IPS DF 4.7 (cell line): ENCODE measurements around the gene PAXX.

Experiments used
- DNase-seq: peaks from one replicate; pipeline ENCODE4 v3.0.0-alpha.2; 2013; ENCODE audit warnings: low spot score; ENCODE audit errors: extremely low read depth

Gene PAXX

DNA sequence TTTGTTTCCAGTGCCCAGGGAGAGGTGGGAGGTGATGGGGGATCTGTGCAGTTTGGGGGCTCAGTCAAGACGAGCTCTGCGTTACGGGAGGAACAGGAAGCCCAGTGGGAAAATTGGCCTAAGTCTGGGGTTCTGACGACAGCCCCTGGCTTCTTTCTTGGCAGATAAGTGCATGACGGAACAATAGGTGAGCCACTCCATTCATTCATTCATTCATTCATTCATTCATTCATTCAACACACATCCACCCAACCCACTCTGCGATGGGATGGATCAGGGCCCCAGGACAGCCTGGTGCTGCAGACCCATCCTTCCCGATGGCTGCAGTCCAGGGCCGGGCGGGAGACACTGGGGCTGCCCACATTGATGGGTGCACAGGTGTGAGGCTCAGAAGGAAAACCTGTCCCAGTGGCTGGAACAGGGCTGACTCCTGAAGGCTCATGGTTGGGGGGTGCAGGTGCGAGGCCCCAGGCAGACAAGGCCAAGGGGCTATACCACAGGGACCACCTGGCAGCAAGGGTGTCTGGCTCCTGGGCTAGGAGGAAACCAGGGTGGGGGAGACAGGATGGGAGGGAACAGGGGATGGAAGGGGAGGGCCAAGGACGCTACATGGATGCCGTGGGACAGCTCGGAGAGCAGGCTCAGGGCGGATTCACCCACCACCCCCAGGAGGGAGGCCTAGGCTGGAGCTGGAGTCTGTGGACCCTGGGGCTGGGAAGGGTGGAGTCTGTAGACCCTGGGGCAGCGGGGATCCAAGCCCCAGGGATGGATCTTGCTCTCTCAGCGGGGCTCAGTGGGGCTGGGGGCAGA lies 11.3 kb upstream of the PAXX start:
- DNase-seq, result no peak

DNA sequence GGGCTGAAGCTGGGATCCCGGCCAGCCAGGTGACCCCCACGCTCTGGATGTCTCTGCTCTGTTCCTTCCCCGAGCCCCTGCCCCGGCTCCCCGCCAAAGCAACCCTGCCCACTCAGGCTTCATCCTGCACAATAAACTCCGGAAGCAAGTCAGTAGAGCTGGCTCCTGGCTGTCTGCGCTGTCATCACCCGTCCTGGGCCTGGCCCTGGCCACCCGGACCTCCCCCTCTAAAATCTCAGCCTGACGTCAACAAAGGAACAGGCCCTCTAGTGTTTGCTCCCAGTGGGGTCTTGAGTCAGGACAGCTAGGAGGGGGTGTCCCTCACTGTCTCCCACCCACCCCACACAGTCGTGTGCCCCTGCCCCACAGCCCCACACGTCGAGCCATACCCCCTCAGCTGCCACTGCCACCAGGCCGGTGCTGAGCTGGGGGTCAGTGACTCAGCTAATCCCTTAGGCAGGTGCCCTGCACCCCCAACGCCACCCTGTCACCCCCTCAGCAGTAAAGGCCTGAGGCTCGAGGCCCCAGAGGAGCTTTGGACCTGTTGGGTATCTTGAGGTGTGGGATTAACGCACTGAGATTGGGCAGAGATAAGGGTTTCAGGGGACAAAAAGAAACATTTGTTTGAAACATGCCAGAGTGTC lies 10.5 kb upstream of the PAXX start:
- no peak for DNase-seq

- DNase-seq, result no peak
Observed at GRCh38 chr9:136982232-136983051, 9.8 kb upstream of the PAXX start, which contains the start of gene LCNL1. Gene LCNL1 (plus strand): TSS chr9:136982993. CDS start chr9:136983587, 594 bp downstream.

DNA sequence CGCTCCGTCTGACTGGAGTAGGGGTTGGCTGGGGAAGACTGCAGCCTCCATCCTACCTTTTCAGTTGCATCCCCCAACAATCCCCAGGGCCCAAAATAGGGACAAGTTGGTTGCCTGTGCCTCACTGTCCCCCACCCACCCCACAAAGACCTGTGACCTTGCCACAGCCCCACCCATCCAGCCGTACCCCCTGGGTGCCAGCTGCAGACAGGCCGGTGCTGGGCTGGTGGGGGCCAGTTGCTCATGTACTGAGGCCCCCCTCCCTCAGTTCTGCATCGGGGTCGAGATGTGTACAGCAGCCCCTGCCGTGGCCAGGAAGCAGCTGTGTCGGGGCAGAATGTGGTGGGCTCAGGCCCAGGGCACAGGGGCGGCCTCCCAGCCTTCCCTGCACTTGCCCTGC lies 9.1 kb upstream of the PAXX start:
- DNase-seq, result no peak

GRCh38 chr9:136983656-136984314 lies 8.4 kb upstream of the PAXX start:
- no peak for DNase-seq

GRCh38 chr9:136984464-136985026 lies 7.7 kb upstream of the PAXX start:
- DNase-seq, result no peak

GRCh38 chr9:136985027-136985602 lies 7.1 kb upstream of the PAXX start:
- DNase-seq, result no peak

GRCh38 chr9:136985853-136986252 lies 6.4 kb upstream of the PAXX start:
- DNase-seq, result no peak

- DNase-seq, result no peak
Observed at GRCh38 chr9:136988872-136989271, 3.4 kb upstream of the PAXX start.

DNA sequence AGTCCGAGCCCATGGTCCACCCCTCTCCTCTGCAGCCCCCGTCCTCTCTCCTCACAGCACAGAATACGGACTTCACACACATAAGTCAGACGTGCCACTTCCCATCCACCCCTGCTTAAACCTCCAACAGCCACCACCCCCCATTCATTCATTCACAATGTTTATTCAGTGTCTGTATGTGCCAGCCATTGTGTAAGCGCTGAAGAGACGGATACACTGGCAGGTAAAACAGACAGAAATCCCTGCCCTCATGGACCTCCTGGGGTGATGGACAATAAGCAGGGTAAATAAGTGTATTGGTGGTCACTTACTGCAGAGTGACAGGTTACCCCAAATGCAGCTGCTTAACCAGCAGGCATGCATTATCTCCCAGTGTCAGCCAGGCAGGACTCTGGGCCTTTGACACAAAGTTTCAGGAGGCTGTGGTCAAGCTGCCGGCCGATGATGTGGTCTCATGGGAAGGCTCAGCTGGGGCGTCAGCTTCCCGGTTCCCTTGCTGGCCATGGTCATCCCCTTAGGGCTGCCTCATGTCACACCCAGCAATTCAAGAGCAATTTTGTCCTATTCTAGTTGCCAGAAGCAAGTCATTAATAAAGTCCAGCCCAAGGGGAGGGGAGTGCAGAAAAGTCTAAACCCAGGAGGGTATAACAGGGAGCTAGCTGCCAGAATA lies 1.8 kb upstream of the PAXX start:
- DNase-seq, result no peak

- no peak for DNase-seq
Observed at GRCh38 chr9:136992819-136993369, 672 bp downstream of the PAXX start.

- DNase-seq, result no peak
Observed at GRCh38 chr9:136994180-136994887, 2.1 kb downstream of the PAXX start.

GRCh38 chr9:136994888-136995230 lies 2.6 kb downstream of the PAXX start:
- DNase-seq, result no peak

GRCh38 chr9:136995362-136995761 lies 3.1 kb downstream of the PAXX start:
- DNase-seq, result no peak

GRCh38 chr9:136995772-136996311 lies 3.6 kb downstream of the PAXX start:
- no peak for DNase-seq

GRCh38 chr9:136996361-136997292 lies 4.4 kb downstream of the PAXX start, which contains the start of gene CLIC3:
Gene CLIC3 (minus strand): TSS chr9:136996568. CDS start chr9:136996543, 25 bp downstream.
- no peak for DNase-seq

GRCh38 chr9:136997371-136997770 lies 5.1 kb downstream of the PAXX start:
- DNase-seq, result no peak

DNA sequence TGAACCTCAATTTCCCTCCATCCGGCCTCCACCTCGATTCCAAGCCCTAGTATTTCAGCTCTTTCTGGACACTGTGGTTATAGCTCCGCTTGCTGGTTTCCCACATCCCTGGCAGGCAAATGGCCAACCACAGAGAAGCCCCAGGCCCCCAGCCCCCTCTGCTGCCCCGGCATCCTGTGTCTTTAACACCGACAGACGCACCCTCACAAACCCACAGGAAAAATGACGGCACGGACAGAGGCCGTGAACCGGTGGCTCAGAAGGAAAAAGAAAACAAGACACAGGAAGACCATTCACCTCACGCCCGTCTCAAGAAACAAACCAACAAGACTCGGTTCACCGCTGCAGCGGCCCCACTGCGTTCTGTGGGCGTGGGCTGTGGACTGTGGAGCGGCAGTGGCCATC lies 5.6 kb downstream of the PAXX start:
- DNase-seq, result no peak
